Measurements from ENCODE around the gene VWA1. TPM values are rescaled to one million over a fixed set of nuclear protein-coding genes. Genes with fewer than 3 reads are reported as not detected.
"Not testable (repeated sequence)": the region's sequence is repeated elsewhere in the genome, so short reads cannot be mapped to it uniquely, and the experiment has no call there.

VWA1 gene
- total RNA-seq, 4 donors from 2014 or later = 59.8 to 137 (median 96.4) TPM

DNA sequence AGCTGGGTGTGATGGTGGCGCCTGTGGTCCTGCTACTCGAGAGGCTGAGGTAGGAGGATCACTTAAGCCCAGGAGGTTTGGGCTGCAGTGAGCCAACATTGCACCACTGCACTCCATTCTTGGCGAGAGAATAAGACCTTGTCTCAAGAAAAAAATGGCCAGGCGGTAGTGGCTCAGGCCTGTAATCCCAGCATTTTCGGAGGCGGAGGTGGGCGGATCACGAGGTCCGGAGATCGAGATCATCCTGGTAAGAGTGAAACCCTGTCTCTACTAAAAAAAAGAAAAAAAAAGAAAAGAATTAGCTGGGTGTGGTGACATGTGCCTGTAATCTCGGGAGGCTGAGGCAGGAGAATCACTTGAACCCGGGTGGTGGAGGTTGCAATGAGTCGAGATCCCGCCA lies 47.4 kb downstream of the VWA1 start:
- no peak for ATAC-seq
- Histone ChIP-seq H3K9me3 (no peaks in the 10 kb centered on the region), H3K36me3 (peaks cover 0 to 89% of the 10 kb centered on the region in 2 donors), H3K4me3 (no peak overlapping the region), H3K4me1 (no peaks in the 10 kb centered on the region), H3K27me3 (no peaks in the 10 kb centered on the region), H3K27ac (no peak overlapping the region)
- 92 to 93% methylated on average over 4 to 5 of the region's 14 CpGs for WGBS, 2 donors (ENCODE audit: low coverage in 1 of 2)
- TF ChIP-seq POLR2A (IDR thresholded peaks at IDR 0.05) (no peak), EP300 (IDR thresholded peaks at IDR 0.05) (no peak), POLR2AphosphoS5 (IDR thresholded peaks at IDR 0.05) (no peak)
- TF ChIP-seq, protein P1, sequence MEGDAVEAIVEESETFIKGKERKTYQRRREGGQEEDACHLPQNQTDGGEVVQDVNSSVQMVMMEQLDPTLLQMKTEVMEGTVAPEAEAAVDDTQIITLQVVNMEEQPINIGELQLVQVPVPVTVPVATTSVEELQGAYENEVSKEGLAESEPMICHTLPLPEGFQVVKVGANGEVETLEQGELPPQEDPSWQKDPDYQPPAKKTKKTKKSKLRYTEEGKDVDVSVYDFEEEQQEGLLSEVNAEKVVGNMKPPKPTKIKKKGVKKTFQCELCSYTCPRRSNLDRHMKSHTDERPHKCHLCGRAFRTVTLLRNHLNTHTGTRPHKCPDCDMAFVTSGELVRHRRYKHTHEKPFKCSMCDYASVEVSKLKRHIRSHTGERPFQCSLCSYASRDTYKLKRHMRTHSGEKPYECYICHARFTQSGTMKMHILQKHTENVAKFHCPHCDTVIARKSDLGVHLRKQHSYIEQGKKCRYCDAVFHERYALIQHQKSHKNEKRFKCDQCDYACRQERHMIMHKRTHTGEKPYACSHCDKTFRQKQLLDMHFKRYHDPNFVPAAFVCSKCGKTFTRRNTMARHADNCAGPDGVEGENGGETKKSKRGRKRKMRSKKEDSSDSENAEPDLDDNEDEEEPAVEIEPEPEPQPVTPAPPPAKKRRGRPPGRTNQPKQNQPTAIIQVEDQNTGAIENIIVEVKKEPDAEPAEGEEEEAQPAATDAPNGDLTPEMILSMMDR (IDR thresholded peaks at IDR 0.05) = no peak

DNA sequence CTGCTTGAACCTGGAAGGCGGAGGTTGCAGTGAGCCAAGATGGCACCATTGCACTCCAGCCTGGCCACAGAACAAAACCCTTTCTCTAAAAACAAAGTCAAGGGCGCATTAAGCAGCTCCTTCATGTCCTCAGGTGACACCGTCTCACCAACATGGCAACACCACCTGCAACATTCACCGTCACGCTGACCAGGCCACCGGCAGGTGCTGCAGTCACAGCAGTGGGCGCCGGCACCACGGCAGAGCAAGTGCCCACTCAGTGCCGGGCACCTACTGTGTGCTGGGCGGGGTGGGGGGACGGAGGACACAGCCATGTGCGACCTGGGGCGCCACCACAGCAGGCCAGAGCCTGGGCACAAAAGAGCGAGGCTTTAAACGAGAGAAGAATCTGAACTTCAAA lies 48.2 kb downstream of the VWA1 start:
- Histone ChIP-seq H3K27me3 (no peaks in the 10 kb centered on the region), H3K4me1 (no peaks in the 10 kb centered on the region), H3K4me3 (no peak overlapping the region), H3K9me3 (no peaks in the 10 kb centered on the region), H3K36me3 (peaks cover 0 to 92% of the 10 kb centered on the region in 2 donors), H3K27ac (no peak overlapping the region)
- WGBS, 2 donors (ENCODE audit: low coverage in 1 of 2) = 78 to 98% methylated on average over 6 of the region's 16 CpGs
- TF ChIP-seq POLR2AphosphoS5 (IDR thresholded peaks at IDR 0.05) (no peak), EP300 (IDR thresholded peaks at IDR 0.05) (no peak), POLR2A (IDR thresholded peaks at IDR 0.05) (no peak)
- TF ChIP-seq, protein P1 (IDR thresholded peaks at IDR 0.05) = no peak
- no peak for ATAC-seq

DNA sequence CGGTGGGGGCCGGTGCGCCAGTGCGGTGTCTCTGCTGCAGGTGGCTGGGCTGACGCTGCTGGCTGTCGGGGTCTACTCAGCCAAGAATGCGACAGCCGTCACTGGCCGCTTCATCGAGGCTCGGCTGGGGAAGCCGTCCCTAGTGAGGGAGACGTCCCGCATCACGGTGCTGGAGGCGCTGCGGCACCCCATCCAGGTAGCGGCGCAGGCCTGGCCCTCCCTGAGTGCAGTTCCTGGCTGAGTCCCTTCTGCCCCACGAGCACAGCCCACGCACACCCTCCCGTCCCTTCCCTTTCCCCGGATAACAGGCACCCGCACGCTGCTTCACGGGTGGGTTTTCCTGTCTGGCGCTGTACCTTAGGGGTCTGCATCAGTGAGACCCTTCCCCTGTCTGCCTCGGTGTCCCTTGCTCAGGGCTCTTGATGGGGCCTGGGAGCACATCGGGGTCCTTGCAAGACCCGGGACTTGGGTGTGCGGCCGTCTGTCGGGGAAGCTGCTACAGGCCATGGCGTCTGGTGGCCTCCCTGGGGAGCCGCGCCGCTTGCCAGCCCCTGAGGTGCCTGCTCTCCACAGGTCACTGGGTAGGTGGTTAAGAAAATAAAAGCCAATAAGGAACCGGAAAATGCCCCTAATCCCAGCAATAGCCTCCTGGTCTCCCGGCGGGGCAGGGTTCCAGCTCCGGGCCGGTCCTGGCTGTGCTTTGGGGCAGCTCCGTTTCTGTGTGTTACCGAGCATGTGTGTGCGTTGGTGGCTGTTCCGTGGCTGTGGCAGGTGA lies 49.7 kb downstream of the VWA1 start:
- H3K27ac ChIP-seq, H3K9me3 ChIP-seq, H3K4me1 ChIP-seq, H3K4me3 ChIP-seq, ATAC-seq, H3K27me3 ChIP-seq: not testable (repeated sequence)
- no CpG with 5 or more reads among the region's 46 CpGs for WGBS, 2 donors (ENCODE audit: low coverage in 1 of 2)
- H3K36me3 ChIP-seq = peaks cover 0 to 94% of the 10 kb centered on the region in 2 donors

DNA sequence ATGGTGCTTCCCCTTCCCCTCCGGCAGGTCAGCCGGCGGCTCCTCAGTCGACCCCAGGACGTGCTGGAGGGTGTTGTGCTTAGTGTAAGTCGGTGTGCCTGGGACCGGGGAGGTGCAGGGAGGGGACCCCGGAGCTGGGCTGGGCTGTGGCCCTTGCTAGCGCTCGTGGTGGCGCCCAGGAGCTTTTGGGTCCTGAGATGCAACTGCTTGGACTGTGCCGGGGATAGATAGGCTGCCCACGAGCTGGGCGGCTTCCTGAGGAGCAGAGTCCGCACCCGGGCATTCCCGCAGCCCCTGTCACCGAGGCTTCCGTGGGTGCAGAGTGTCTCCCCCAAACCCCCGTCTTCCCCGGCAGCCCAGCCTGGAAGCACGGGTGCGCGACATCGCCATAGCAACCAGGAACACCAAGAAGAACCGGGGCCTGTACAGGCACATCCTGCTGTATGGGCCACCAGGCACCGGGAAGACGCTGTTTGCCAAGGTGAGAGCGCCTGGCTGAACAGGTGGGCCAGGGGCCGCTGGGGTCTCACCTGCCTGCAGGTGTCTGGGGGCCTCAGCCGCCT lies 50.3 kb downstream of the VWA1 start:
- peaks cover 0 to 94% of the 10 kb centered on the region in 2 donors for H3K36me3 ChIP-seq
- WGBS, 2 donors (ENCODE audit: low coverage in 1 of 2) = no CpG with 5 or more reads among the region's 31 CpGs
- not testable (repeated sequence) for H3K27me3 ChIP-seq, H3K27ac ChIP-seq, H3K9me3 ChIP-seq, H3K4me1 ChIP-seq, ATAC-seq, H3K4me3 ChIP-seq

DNA sequence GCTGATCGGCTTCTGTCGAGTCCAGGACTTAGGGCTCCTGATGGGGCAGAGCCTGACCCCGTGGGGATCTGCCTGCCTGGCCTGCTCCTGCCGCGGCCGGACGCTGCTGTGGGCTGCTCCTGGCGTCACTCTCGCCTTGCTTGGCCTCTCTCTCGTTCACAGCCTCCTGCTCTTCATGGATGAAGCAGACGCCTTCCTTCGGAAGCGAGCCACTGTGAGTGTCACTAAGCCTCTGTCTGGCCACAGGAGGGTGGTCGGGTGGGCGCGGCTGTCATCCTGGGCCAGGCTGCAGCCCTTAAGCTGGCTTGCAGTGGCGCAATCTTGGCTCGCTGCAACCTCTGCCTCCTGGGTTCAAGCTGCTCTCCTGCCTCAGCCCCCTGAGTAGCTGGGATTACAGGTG lies 52.2 kb downstream of the VWA1 start:
- peaks cover 0 to 100% of the 10 kb centered on the region in 2 donors for H3K36me3 ChIP-seq

More for the DNA sequence above, 52.2 kb downstream of the VWA1 start:
- Histone ChIP-seq H3K9me3 (peaks cover 0 to 11% (median 0%) of the 10 kb centered on the region in 3 donors), H3K4me3 (no peak overlapping the region), H3K27ac (no peak overlapping the region), H3K27me3 (no peaks in the 10 kb centered on the region), H3K4me1 (no peaks in the 10 kb centered on the region)
- TF ChIP-seq POLR2A (IDR thresholded peaks at IDR 0.05) (no peak), EP300 (IDR thresholded peaks at IDR 0.05) (no peak), POLR2AphosphoS5 (IDR thresholded peaks at IDR 0.05) (no peak)
- TF ChIP-seq, protein P1 (IDR thresholded peaks at IDR 0.05) = no peak
- ATAC-seq = no peak
- 88% methylated on average over 1 of the region's 18 CpGs; no CpG with 5 or more reads in 1 of the 2 donors for WGBS, 2 donors (ENCODE audit: low coverage in 1 of 2)
